Mesothelial cell of epicardium (in vitro differentiated cells): ENCODE results near the gene PFDN1. TPM values are rescaled to one million over a fixed set of nuclear protein-coding genes. Genes with fewer than 3 reads are reported as not detected.
A peak's percentile ranks its signal among the peaks of the same experiment; 100 is the strongest.

Experiments
- DNase-seq, 2 experiments: peaks; one replicate each; pipeline ENCODE4 v3.0.0; 2021; ENCODE audit warnings: low spot score in 2 of 2; ENCODE audit not compliant: unreplicated experiment in 2 of 2
- H3K27ac Mint-ChIP-seq: 2 replicates; pipeline ENCODE4 v1.8.0; 2021; ENCODE audit warnings: mixed read lengths
- H3K27me3 Mint-ChIP-seq: 2 replicates; pipeline ENCODE4 v1.8.0; 2021; ENCODE audit warnings: low read depth, mixed read lengths
- H3K36me3 Mint-ChIP-seq: 2 replicates; pipeline ENCODE4 v1.8.0; 2021; ENCODE audit warnings: mixed read lengths
- H3K4me1 Mint-ChIP-seq: 2 replicates; pipeline ENCODE4 v1.8.0; 2021; ENCODE audit warnings: mixed read lengths
- H3K4me3 Mint-ChIP-seq: 2 replicates; pipeline ENCODE4 v1.8.0; 2021; ENCODE audit warnings: mild to moderate bottlenecking, moderate library complexity, mixed read lengths
- H3K9me3 Mint-ChIP-seq: 2 replicates; pipeline ENCODE4 v1.8.0; 2021; ENCODE audit warnings: mixed read lengths
- total RNA-seq: library from RNA; stranded (reverse); gene quantifications from 3 replicates; pipeline ENCODE4 v1.2.1, GENCODE V29; 2021
- TF ChIP-seq, protein P1 (sequence below): fragments of 200-600 bp; sonication (generic); IDR thresholded peaks from one replicate; pipeline ENCODE4 v1.5.0; 2021; ENCODE audit warnings: antibody characterized with exemption; ENCODE audit not compliant: unreplicated experiment

The PFDN1 gene
- total RNA-seq, 1 donor from 2014 or later = 57.2 TPM

DNA sequence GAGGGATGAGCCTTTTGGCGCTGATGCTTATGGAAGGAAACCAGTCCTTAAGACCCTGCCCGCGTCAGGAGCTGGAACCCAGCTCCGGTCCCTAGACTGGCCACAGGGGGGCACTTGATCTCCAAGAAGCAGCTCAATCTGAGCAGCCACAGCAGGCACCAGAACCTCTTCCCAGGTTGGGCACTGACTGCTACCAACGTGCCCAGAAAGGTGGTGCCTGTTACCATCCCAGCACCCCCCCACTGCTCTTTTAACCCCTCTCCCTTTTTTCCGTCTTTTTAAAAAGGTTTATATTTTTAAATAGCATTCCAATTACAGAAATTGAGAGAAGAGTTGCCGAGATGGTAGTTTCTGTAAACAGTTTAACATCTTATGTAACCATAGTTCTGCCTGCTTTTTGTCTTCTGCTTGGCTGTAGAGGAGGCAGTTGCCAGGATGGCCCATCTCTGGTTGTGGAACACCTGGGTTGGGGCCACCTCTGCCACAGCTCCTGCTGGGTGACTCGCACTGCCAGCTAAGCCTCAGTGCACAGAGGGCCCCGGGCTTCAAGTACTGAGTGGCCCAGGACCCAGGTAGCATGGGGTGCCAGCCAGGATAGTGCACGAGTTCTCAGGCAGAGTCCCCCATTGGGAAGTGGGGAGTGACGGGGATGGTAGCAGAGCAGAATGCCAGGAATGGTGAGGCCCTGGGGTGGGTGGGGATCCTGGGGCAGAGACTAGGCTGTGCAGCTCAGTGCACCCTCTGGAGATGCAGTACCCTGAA, 62.8 kb downstream of the PFDN1 start:
- TF ChIP-seq, protein P1, sequence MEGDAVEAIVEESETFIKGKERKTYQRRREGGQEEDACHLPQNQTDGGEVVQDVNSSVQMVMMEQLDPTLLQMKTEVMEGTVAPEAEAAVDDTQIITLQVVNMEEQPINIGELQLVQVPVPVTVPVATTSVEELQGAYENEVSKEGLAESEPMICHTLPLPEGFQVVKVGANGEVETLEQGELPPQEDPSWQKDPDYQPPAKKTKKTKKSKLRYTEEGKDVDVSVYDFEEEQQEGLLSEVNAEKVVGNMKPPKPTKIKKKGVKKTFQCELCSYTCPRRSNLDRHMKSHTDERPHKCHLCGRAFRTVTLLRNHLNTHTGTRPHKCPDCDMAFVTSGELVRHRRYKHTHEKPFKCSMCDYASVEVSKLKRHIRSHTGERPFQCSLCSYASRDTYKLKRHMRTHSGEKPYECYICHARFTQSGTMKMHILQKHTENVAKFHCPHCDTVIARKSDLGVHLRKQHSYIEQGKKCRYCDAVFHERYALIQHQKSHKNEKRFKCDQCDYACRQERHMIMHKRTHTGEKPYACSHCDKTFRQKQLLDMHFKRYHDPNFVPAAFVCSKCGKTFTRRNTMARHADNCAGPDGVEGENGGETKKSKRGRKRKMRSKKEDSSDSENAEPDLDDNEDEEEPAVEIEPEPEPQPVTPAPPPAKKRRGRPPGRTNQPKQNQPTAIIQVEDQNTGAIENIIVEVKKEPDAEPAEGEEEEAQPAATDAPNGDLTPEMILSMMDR = peak; percentile 60
- peaks cover 1% of the 10 kb centered on the region for H3K36me3 Mint-ChIP-seq
- no peak overlapping the region for H3K4me3 Mint-ChIP-seq
- no peaks in the 10 kb centered on the region for H3K9me3 Mint-ChIP-seq
- peak; percentile 52 to 69 for DNase-seq
- H3K27ac Mint-ChIP-seq = peak overlapping the region; percentile 59
- H3K4me1 Mint-ChIP-seq = peaks cover 20% of the 10 kb centered on the region
- no peaks in the 10 kb centered on the region for H3K27me3 Mint-ChIP-seq

DNA sequence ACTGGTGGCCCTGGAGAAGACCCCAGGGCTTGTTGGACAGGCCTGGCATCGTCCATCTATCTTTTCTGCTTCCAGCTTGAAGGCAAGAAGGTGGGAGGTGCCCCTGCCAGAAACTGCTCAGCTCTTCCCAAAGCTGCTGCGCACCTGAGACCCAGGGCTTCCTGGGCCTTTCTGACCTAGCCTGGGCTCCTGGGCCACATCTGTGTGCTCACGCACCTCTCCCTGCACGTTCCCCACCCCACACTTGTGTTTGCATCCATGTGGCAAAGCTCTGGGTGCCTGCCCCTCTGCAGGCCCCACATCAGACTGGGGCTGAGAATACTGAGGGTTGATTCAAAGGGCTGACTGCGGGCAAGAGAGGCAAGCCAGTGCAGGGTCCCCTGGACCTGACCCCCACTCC, 63.4 kb downstream of the PFDN1 start:
- TF ChIP-seq, protein P1 = no peak
- DNase-seq = no peak
- H3K4me3 Mint-ChIP-seq = no peak overlapping the region
- no peaks in the 10 kb centered on the region for H3K9me3 Mint-ChIP-seq
- peaks cover 15% of the 10 kb centered on the region for H3K4me1 Mint-ChIP-seq
- H3K27me3 Mint-ChIP-seq = no peaks in the 10 kb centered on the region
- no peak overlapping the region for H3K27ac Mint-ChIP-seq
- H3K36me3 Mint-ChIP-seq = no peaks in the 10 kb centered on the region

DNA sequence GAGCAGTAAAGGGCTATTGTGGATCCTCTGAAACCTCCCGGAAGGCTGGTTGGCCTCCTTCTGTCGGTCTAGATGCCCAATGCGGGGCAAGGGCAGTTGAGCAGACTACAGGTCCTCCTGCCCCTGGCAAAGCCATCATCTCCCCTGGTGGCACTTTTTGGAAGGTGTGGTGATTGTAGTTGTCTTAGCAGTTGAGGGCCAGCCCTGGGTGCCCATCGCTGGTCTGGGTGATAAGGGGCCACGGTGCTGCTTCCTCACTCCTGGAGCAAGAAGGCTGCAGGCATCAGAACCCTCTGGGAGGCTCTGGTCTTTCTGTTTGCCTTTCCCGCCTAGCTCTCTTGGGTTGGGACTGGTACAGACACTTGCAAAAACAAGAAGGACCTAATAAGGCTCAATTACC, 64.1 kb downstream of the PFDN1 start:
- no peaks in the 10 kb centered on the region for H3K36me3 Mint-ChIP-seq
- DNase-seq = no peak
- H3K27me3 Mint-ChIP-seq = no peaks in the 10 kb centered on the region
- H3K4me3 Mint-ChIP-seq = no peak overlapping the region
- H3K27ac Mint-ChIP-seq = no peak overlapping the region
- peaks cover 14% of the 10 kb centered on the region for H3K4me1 Mint-ChIP-seq
- no peaks in the 10 kb centered on the region for H3K9me3 Mint-ChIP-seq
- TF ChIP-seq, protein P1 = no peak

DNA sequence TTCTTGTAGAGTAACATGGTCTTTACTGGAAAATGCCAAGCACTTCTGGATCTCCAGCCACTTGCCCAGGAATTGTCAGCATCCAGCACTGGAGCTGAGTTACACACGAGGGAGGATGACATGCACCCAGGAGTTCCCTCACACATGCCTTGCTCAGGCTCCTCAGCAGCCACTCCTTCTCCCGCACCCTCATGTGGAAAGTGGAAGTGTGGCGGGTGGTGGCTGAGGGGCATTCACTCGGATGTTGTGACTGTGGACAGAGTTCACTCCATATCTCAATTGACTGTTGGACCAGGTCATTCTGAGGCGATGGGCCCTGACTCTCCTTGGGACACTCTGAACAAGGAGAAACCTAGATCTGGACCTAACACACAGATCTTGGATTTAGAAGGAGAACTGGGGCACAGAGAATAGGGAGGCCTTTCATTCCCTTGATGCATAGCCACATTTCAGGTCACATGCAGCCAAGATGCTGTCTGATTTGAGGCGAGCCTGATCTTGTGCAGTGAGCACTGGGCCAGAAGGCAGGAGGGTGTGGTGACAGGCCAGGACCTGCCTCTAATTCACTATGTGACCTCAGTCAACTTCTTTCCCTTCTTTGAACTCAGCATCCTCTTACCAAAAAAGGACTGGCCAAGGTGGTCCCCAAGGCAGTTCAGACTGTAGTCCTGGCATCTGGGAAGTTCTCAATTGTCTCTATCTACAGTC, 65.9 kb downstream of the PFDN1 start:
- no peak overlapping the region for H3K27ac Mint-ChIP-seq
- H3K4me1 Mint-ChIP-seq = peaks cover 13% of the 10 kb centered on the region
- no peaks in the 10 kb centered on the region for H3K9me3 Mint-ChIP-seq
- peaks cover 2% of the 10 kb centered on the region for H3K27me3 Mint-ChIP-seq
- TF ChIP-seq, protein P1 = no peak
- no peaks in the 10 kb centered on the region for H3K36me3 Mint-ChIP-seq
- DNase-seq = no peak
- H3K4me3 Mint-ChIP-seq = no peak overlapping the region

DNA sequence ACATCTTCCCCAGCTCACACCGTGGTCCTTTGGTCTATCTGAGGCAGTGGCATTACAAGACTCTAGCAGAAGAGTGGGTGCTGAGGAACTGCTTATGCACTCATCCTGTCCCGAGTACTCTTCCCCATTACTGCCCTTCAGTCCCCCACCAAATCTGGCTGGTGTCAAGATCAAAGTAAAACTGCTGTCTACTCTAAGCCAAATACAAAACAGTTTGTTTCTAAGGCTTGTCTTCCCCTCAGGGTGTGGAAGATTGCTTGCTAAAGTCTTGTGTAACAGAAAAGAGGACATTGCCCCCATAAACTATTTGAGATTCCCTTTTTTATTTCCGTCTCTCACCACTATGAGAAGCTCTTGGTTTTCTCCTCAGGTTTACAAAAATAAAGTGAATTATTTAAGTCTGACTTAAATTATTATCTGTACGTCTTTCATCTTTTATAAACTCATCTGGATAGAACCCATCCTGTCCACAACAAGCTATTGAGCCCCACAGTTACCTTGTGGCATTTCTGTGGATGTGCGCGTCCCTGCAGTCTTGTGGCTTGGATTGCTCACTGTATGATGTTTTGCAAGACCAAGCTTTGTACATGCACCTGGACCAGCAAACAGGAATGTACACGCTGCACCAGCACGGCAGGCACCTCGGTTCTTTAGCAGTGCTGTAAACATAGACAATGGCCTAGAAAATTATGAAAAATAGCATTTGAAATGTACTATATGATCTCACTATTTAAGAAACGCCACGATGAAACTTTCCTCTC, 66.9 kb downstream of the PFDN1 start:
- Mint-ChIP-seq H3K9me3 (no peaks in the 10 kb centered on the region), H3K36me3 (no peaks in the 10 kb centered on the region), H3K4me3 (no peak overlapping the region), H3K4me1 (peaks cover 2% of the 10 kb centered on the region), H3K27me3 (peaks cover 2% of the 10 kb centered on the region), H3K27ac (no peak overlapping the region)
- TF ChIP-seq, protein P1 = no peak
- DNase-seq = no peak
